HG02943 (cell line): ENCODE measurements around the gene FAP.

Source experiments
- ATAC-seq: cut with Tn5 transposase; IDR thresholded peaks from one replicate; pipeline ENCODE4 v1.9.1; 2021; ENCODE audit warnings: mild to moderate bottlenecking, low read depth, moderate library complexity; ENCODE audit not compliant: unreplicated experiment

The FAP gene

GRCh38 chr2:162242586-162243280 lies 512 bp downstream of the FAP start:
- no peak for ATAC-seq

GRCh38 chr2:162241571-162241970 lies 1.7 kb downstream of the FAP start:
- no peak for ATAC-seq

- no peak for ATAC-seq
These were observed 8.4 kb downstream of the FAP start for GRCh38 chr2:162234620-162235462.

DNA sequence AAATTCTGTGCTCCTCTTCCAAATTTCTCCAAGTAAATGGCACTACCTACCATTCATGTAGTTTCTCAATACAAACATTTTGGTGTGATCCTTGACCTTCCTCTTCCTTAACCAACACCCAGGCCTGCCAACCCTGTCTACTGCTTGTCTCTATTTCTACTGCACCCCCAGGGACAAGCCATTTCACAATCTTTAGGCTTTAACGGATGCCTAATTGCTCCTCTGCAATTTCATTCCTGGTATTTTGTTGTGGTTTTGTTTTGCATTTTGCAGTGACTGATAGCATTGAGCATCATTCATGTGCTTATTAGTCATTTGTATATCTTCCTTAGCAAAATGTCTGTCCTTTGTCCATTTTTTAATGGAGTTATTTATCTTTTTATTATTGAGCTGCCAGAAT lies 10.0 kb downstream of the FAP start:
- no peak for ATAC-seq

- ATAC-seq, result no peak
These were observed 10.6 kb downstream of the FAP start for GRCh38 chr2:162232671-162233070.

DNA sequence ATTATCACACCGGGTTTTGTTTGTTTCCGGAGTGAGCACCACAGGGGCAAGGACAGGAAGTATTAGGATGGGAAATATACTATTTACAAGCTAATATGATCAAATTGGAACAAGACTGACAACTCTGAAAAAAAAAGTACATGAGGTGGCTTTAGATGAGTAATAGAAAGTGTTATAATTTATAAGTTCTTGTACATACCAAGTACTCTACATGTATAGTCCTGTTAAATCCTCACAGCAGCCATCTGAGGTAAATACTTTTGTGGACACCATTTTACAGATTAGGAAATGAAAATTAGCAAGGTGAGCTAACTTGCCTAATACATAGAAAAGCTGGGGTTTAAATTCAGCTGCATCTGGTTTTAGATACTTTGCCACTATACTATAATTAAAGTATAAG lies 11.2 kb downstream of the FAP start:
- no peak for ATAC-seq

- ATAC-seq, result no peak
These were observed 12.5 kb downstream of the FAP start for GRCh38 chr2:162230761-162231160.

DNA sequence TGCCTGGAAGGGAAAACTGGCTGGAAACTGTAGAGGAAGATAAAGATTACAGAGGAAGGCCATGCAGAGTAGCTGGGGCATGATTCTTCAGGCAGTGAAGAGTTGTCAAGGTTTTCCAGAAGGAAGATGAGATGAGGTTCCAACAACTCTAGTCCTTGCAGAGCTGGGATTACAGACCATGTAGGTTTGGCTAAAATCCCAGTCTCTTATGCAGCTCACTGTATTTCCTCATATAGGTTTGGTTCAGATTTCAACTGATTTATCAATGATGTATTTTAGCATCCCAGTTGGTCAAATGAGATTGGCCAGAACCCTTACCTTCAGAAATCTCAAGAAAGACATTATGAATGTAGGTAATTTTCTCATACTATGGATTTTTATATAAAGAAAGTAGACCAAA lies 16.4 kb downstream of the FAP start:
- no peak for ATAC-seq

- no peak for ATAC-seq
These were observed 22.2 kb downstream of the FAP start for GRCh38 chr2:162221064-162221463.

DNA sequence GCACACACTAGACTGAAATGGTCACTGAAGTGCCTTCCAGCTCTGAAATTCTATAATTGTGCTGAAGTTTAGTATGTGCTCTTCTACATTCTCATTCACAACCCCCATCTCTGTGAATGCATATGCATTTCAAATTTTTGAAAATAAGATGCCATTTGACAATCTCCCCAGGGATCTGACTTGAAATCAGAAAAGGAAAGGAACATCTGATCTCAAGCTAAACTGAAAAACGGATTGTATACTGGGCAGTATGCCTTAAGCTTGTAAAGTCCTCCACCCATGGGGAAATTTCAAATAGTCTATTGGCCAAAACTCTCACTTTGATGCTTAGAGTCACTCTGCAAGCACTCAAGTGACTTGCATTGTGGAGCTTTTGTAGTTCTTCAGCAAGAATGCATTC lies 22.9 kb downstream of the FAP start:
- ATAC-seq, result no peak

GRCh38 chr2:162219426-162219825 lies 23.8 kb downstream of the FAP start:
- no peak for ATAC-seq

- no peak for ATAC-seq
These were observed 25.6 kb downstream of the FAP start for GRCh38 chr2:162217598-162217997.

DNA sequence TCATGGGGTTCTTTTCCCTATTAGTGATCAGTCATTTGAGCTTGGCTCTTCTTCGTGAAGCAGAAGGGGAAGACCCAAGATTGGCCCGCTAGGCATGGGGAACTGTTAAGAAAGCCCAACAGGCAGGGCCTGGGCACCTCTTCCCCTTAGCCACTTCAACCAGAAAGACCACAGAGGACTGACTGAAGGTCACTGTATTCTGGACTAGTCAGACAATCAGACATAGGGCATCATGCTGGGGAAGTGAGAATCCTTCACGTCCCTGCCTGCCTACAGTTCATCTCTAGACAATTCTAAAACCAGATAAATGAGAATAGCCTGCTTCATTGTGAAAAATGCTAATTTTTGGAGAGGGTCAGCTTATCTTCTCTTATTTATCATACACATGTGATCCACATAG lies 28.1 kb downstream of the FAP start:
- no peak for ATAC-seq

- ATAC-seq, result no peak
These were observed 30.9 kb downstream of the FAP start for GRCh38 chr2:162212366-162212765.

- ATAC-seq, result no peak
These were observed 31.5 kb downstream of the FAP start for GRCh38 chr2:162211732-162212131.

- ATAC-seq, result no peak
These were observed 32.9 kb downstream of the FAP start for GRCh38 chr2:162210385-162210784.

GRCh38 chr2:162202203-162202602 lies 41.0 kb downstream of the FAP start:
- ATAC-seq, result no peak

- ATAC-seq, result no peak
These were observed 42.6 kb downstream of the FAP start for GRCh38 chr2:162200636-162201035.

- ATAC-seq, result no peak
These were observed 43.3 kb downstream of the FAP start for GRCh38 chr2:162199913-162200312.

DNA sequence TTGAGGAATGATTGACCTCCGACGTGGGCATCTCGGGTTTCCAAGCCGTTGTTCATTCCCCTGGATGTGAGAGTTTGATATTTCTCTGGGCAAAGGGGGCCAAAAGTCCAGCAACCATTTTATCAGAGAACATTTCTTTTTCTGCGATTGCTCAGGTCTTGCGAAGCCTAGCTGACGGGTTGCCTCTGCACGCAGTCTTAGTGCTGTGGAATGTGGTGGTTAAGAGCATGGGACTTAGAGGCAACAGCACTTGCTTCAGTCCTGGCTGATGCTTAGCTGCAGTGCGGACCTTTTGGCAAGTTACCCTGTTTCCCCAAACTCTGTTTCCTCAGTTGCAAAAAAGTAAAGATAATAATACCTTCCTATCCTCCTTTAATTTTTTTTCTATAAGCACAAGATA lies 45.0 kb downstream of the FAP start:
- no peak for ATAC-seq

DNA sequence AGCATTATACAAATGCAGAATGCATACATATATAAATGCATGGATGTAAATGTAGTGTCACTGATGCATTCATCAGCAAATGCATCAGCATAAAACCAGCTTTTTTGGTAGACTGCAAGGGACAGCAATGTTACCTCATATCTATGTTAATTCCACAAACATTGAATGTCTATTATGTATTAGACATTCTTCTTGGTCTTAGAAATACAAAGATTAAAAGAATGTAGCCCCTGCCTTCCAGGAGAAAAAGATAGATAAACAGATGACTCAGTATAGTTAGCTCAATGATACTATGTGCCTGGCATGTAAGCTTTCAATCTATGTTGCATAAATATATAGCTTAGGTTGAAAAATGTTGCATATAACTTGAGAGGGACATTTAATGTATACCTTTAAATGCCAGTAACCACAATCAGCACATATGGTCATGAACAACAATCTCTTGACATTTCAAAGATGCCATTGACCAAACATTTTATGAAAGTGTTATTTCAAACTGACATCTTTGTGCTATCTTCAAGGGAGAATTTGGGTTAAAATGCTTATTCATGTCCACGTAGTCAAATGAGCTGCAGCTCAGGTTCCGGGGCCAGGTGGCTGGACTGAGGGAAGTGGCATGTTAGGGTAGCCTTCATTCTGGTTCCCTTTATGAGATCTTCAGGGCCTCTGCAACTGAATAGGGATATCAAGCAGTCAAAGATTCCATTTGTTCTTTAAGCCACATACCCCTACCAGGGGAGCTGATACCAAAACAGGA lies 46.0 kb downstream of the FAP start:
- ATAC-seq, result no peak
